DOHH2 (cell line): ENCODE data around the gene GALNT2.

Source experiments
- H3F3A ChIP-seq: fragments of 200-600 bp; sonication (generic), shearing (Covaris generic); 2 replicates; pipeline ENCODE4 v1.6.0; 2016; ENCODE audit warnings: antibody characterized with exemption, mild to moderate bottlenecking; ENCODE audit not compliant: control insufficient read depth, insufficient read depth
- H3K27ac ChIP-seq: fragments of 200-600 bp; sonication (generic); 2 replicates; pipeline ENCODE4 v1.5.1; 2014; ENCODE audit warnings: low read depth, mild to moderate bottlenecking, low read length, moderate library complexity
- H3K27me3 ChIP-seq: fragments of 200-600 bp; sonication (generic); 2 replicates; pipeline ENCODE4 v1.6.1; 2014; ENCODE audit warnings: mild to moderate bottlenecking, low read length, mixed read lengths; ENCODE audit not compliant: control insufficient read depth
- H3K36me3 ChIP-seq: fragments of 200-600 bp; sonication (generic); 2 replicates; pipeline ENCODE4 v1.6.1; 2014; ENCODE audit warnings: mild to moderate bottlenecking, low read length, moderate library complexity, mixed read lengths; ENCODE audit not compliant: control insufficient read depth
- H3K4me1 ChIP-seq: fragments of 200-600 bp; sonication (generic); 2 replicates; pipeline ENCODE4 v1.6.1; 2014; ENCODE audit warnings: mild to moderate bottlenecking, low read length, mixed read lengths; ENCODE audit not compliant: control insufficient read depth
- H3K4me2 ChIP-seq: fragments of 200-600 bp; sonication (generic); 2 replicates; pipeline ENCODE4 v1.6.0; 2014; ENCODE audit warnings: mild to moderate bottlenecking, low read length, moderate library complexity
- H3K4me3 ChIP-seq: fragments of 200-600 bp; sonication (generic); 2 replicates; pipeline ENCODE4 v1.5.1; 2014; ENCODE audit warnings: mild to moderate bottlenecking, low read length, mixed read lengths
- H3K79me2 ChIP-seq: fragments of 200-600 bp; sonication (generic); 2 replicates; pipeline ENCODE4 v1.6.1; 2014; ENCODE audit warnings: mild to moderate bottlenecking, low read length, mixed read lengths; ENCODE audit not compliant: control insufficient read depth
- H3K9me2 ChIP-seq: fragments of 200-600 bp; sonication (generic); replicated peaks from 2 replicates; pipeline ENCODE4 v1.6.1; 2014; ENCODE audit warnings: mild to moderate bottlenecking, low read length, mixed read lengths; ENCODE audit not compliant: control insufficient read depth
- H3K9me3 ChIP-seq: fragments of 200-600 bp; sonication (generic); 2 replicates; pipeline ENCODE4 v1.6.1; 2014; ENCODE audit warnings: antibody characterized with exemption, low read length, mixed read lengths; ENCODE audit not compliant: control insufficient read depth, insufficient read depth
- H4K20me1 ChIP-seq: fragments of 200-600 bp; sonication (generic); 2 replicates; pipeline ENCODE4 v1.6.0; 2014; ENCODE audit warnings: low read depth, mild to moderate bottlenecking, antibody characterized with exemption, low read length, moderate library complexity; ENCODE audit not compliant: control insufficient read depth, insufficient read depth
- CTCF ChIP-seq: fragments of 200-600 bp; sonication (generic); IDR thresholded peaks from one replicate; pipeline ENCODE4 v1.5.1; 2014; ENCODE audit warnings: antibody characterized with exemption, mild to moderate bottlenecking, low read depth, low read length; ENCODE audit not compliant: poor library complexity, severe bottlenecking
- EZH2phosphoT487 ChIP-seq: fragments of 200-600 bp; sonication (generic); IDR thresholded peaks from 2 replicates; pipeline ENCODE4 v1.6.1; 2017; ENCODE audit warnings: borderline replicate concordance, mild to moderate bottlenecking, antibody characterized with exemption, low read length, moderate library complexity, mixed read lengths

Gene GALNT2

GRCh38 chr1:230259621-230260020, 192.6 kb downstream of the GALNT2 start:
- no peaks in the 10 kb centered on the region for H3K4me1 ChIP-seq
- H3K9me2 ChIP-seq = no peaks in the 10 kb centered on the region
- H4K20me1 ChIP-seq = no peaks in the 10 kb centered on the region
- H3K36me3 ChIP-seq = peaks cover 12% of the 10 kb centered on the region
- H3F3A ChIP-seq = no peaks in the 10 kb centered on the region
- H3K4me2 ChIP-seq = no peak overlapping the region
- H3K79me2 ChIP-seq = no peaks in the 10 kb centered on the region
- H3K27ac ChIP-seq = no peak overlapping the region
- H3K9me3 ChIP-seq = no peaks in the 10 kb centered on the region
- H3K27me3 ChIP-seq = no peaks in the 10 kb centered on the region
- H3K4me3 ChIP-seq = no peak overlapping the region
- TF ChIP-seq CTCF = no peak
- no peak for TF ChIP-seq EZH2phosphoT487

- Histone ChIP-seq H3F3A (no peaks in the 10 kb centered on the region), H3K9me2 (no peaks in the 10 kb centered on the region), H3K79me2 (no peaks in the 10 kb centered on the region), H3K9me3 (no peaks in the 10 kb centered on the region), H3K27ac (no peak overlapping the region), H4K20me1 (no peaks in the 10 kb centered on the region), H3K36me3 (peaks cover 15% of the 10 kb centered on the region), H3K4me3 (no peak overlapping the region), H3K27me3 (no peaks in the 10 kb centered on the region), H3K4me2 (no peak overlapping the region), H3K4me1 (no peaks in the 10 kb centered on the region)
- TF ChIP-seq CTCF = no peak
- no peak for TF ChIP-seq EZH2phosphoT487
These were observed 193.8 kb downstream of the GALNT2 start for GRCh38 chr1:230260831-230261230.

GRCh38 chr1:230261928-230262650, 195.1 kb downstream of the GALNT2 start:
- no peak overlapping the region for H3K4me2 ChIP-seq
- no peaks in the 10 kb centered on the region for H3K27me3 ChIP-seq
- H3K36me3 ChIP-seq = peaks cover 12% of the 10 kb centered on the region
- no peaks in the 10 kb centered on the region for H3K9me2 ChIP-seq
- H3K4me3 ChIP-seq = no peak overlapping the region
- no peaks in the 10 kb centered on the region for H4K20me1 ChIP-seq
- no peaks in the 10 kb centered on the region for H3K9me3 ChIP-seq
- H3K79me2 ChIP-seq = no peaks in the 10 kb centered on the region
- no peaks in the 10 kb centered on the region for H3K4me1 ChIP-seq
- H3F3A ChIP-seq = no peaks in the 10 kb centered on the region
- no peak for TF ChIP-seq CTCF
- TF ChIP-seq EZH2phosphoT487 = no peak
- H3K27ac ChIP-seq = no peak overlapping the region
